Mucosa of descending colon (tissue), 3 donors: Measurements from ENCODE around the gene DCAF15. TPM values are rescaled to one million over a fixed set of nuclear protein-coding genes. Genes with fewer than 3 reads are reported as not detected.

ENCODE experiments used
- ATAC-seq: fragments of 200-7000 bp; cut with Tn5 transposase; one replicate; pipeline ENCODE4 v1.9.1; 2020; ENCODE audit warnings: mild to moderate bottlenecking, moderate library complexity
- DNase-seq, 3 donors: peaks; one replicate each; pipeline ENCODE4 v3.0.0-alpha.2; 2020
- H3K36me3 ChIP-seq: fragments of 200-600 bp; one replicate; pipeline ENCODE4 v1.8.0; 2021; ENCODE audit warnings: low read depth, mild to moderate bottlenecking
- H3K4me1 ChIP-seq: fragments of 200-600 bp; one replicate; pipeline ENCODE4 v1.8.0; 2021; ENCODE audit warnings: low read depth, mild to moderate bottlenecking
- H3K4me3 ChIP-seq: fragments of 200-600 bp; one replicate; pipeline ENCODE4 v1.8.0; 2021; ENCODE audit warnings: mild to moderate bottlenecking
- H3K9me3 ChIP-seq: fragments of 200-600 bp; one replicate; pipeline ENCODE4 v1.8.0; 2021; ENCODE audit warnings: mild to moderate bottlenecking
- intact Hi-C, 2 donors: fragments of 100-400 bp; cut with DNase I in 1 of 2; cut with micrococcal nuclease in 1 of 2; formaldehyde crosslinking; loops; one replicate each; pipeline versions ENCODE4 v1.11.0 to v1.11.1; 2022; cut with DNase I, micrococcal nuclease
- total RNA-seq, 3 donors: library from RNA; stranded (reverse); fragmentation: NEBNext Ultra II Directional in 2 of 3; extraction: Animal tissue kit (Norgen Biotek cat#: 25700) in 2 of 3; gene quantifications; one replicate each; pipeline versions ENCODE4 v1.2.1 to v1.2.4, GENCODE V29; 2021 to 2023
- TF ChIP-seq, protein P1 (sequence below): fragments of 200-600 bp; IDR thresholded peaks from one replicate; pipeline ENCODE4 v1.8.0; 2022; ENCODE audit warnings: antibody characterized with exemption, mild to moderate bottlenecking
- donor health status: DM: no; HTN: no; CAD: no; lungs with moderate emphysema.
- donor health status: DM: no; HTN: no; CAD: no.
- donor health status: DM: no; HTN: yes; CAD: no.

Gene DCAF15
- total RNA-seq, 3 donors from 2014 or later = 26.4 to 35.2 (median 34.7) TPM

DNA sequence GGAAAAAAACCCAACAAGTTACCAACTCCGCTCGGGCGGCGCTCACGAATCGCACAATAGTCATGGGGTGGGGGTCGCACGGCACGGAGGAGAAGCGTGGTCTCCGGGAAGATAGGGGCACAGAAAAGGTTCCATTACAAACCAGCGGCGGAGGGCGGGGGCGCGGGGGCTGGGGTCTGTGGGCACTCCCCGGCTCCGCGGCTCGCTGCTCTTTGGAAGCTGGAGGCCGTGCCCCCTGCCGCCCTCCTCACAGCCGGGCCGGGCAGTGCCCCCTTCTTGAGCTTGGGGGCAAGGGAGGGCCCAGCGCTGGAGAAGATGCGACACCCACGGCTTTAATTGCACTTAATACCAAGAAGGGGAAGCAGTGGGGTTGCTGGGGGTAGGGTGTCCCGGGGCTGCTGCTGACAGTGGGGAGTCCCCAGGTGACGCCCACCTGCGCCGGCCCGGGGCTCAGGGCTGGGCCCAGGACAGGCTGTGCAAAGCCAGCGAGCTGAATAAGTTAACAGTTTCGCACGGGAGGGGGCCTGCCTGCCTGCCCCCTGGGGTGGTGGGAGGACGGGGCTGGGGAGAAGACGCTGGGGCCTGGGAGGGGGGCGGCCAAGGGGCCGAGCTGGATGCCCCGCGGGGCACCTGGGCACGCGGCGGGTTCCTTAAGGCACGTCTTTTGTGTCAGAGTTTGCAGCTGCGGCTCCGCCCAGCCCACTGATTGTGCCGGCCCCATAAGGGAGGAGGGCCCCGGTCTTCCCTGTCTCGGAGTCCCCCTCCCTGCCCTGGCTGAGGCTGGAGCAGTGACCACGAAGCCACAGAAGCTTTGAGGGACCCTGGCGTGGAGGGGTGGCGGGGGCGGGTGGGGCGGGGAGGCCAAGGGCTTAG, 9.8 kb downstream of the DCAF15 start:
- intact Hi-C loops = no loop called here
- TF ChIP-seq, protein P1, sequence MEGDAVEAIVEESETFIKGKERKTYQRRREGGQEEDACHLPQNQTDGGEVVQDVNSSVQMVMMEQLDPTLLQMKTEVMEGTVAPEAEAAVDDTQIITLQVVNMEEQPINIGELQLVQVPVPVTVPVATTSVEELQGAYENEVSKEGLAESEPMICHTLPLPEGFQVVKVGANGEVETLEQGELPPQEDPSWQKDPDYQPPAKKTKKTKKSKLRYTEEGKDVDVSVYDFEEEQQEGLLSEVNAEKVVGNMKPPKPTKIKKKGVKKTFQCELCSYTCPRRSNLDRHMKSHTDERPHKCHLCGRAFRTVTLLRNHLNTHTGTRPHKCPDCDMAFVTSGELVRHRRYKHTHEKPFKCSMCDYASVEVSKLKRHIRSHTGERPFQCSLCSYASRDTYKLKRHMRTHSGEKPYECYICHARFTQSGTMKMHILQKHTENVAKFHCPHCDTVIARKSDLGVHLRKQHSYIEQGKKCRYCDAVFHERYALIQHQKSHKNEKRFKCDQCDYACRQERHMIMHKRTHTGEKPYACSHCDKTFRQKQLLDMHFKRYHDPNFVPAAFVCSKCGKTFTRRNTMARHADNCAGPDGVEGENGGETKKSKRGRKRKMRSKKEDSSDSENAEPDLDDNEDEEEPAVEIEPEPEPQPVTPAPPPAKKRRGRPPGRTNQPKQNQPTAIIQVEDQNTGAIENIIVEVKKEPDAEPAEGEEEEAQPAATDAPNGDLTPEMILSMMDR = no peak
- ATAC-seq (peak; percentile 4), DNase-seq (peak in 1 of 3 donors; percentile 46)
- no peaks in the 10 kb centered on the region for H3K4me1 ChIP-seq
- no peaks in the 10 kb centered on the region for H3K9me3 ChIP-seq
- no peak overlapping the region for H3K4me3 ChIP-seq
- H3K36me3 ChIP-seq = no peaks in the 10 kb centered on the region

DNA sequence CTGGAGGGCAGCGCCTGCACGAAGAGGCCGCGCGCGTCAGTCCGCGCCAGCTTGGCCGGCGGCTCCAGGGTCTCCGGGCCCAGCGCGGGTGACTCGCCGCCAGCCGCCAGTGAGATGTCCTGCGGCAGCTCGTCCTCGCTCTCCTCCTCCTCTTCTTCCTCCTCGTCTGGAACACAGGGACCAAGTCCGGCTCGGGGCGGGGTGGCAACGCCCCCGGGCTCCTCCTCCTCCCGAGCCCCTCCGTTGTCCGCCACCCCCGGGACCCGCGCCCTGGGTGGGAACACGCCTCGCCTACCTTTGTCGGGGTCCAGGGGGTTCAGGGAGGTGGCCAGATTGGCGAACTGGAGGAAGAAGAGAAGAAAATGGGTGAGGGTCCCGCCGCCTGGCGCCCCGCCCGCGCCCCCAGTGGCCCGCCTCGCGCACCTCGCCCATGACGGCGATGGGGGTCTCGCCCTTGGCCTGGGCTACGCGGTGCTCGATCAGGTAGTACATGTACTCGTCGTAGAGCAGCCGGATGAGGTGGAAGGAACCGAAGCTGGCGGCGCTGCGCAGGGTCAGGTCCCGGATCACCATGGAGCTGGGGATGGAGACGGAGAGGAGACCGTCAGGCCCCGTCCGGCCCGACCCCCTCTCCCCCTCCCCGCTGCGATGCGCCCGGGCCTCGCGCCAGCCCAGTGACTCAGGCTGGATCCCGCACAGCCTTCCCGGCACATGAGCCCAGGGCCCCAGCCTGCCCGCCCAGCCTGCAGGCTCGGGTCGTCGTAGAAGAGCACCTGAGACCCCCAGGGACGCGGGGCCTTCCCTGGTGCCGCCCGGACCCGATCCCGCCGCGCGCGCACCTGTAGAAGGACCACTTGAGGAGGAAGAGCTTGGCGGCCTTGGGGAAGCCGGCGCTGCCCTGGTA, 10.6 kb downstream of the DCAF15 start:
- ATAC-seq (peak; percentile 6), DNase-seq (peak in 1 of 3 donors; percentile 55)
- Histone ChIP-seq H3K4me1 (no peaks in the 10 kb centered on the region), H3K4me3 (no peak overlapping the region), H3K9me3 (no peaks in the 10 kb centered on the region), H3K36me3 (peaks cover 2% of the 10 kb centered on the region)
- TF ChIP-seq, protein P1 = no peak
- intact Hi-C loops = no loop called here

DNA sequence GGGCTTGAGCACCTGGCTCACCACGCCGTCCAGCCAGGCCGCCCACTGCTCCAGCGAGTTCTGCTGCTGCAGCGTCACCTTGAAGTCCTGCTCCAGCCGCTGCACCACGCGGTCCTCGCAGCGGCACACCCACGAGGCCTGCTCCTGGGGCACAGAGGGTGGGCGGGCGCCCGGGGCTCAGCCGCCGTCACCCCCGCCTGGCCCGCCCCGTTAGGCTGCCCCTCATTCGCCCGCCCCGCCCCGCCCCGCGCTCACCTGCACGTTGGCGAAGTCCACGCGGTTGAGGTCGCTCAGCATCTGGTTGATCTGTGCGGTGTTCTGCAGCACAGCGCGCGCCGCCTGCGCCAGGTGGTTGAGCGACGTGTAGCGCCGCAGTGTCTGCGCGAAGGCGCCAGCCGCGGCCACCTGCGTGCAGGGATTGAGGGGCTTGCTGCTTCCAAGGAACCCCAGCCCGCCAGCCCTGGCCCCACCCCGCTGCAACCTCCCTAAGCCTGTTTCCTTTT, 11.3 kb downstream of the DCAF15 start:
- H3K4me3 ChIP-seq = no peak overlapping the region
- peaks cover 3% of the 10 kb centered on the region for H3K36me3 ChIP-seq
- H3K9me3 ChIP-seq = no peaks in the 10 kb centered on the region
- TF ChIP-seq, protein P1 = no peak
- no peaks in the 10 kb centered on the region for H3K4me1 ChIP-seq
- DNase-seq = peak in 1 of 3 donors; percentile 46
- ATAC-seq = peak; percentile 2
- intact Hi-C loops = no loop called here

DNA sequence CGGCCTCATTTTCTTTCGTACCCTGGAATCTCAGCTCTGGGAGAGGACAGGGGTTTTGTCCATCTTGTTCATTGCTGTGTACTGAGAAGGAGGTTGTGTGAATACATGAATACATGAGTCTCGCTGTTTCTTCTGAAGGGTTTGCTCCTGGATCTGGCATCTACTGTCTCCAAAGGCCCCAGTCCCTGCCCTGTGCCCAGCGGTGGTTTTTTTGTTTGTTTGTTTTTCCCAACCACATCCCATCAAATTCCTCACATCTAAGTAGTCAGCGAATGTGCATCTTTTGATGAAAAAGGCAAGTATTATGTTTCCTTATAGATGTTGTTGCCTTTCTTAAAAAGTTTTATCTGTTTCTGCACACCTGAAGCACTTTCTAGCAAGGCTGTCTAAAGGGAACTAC, 12.5 kb downstream of the DCAF15 start:
- ATAC-seq (no peak), DNase-seq (no peak)
- TF ChIP-seq, protein P1 = no peak
- intact Hi-C loops = no loop called here
- H3K36me3 ChIP-seq = peaks cover 3% of the 10 kb centered on the region
- no peaks in the 10 kb centered on the region for H3K9me3 ChIP-seq
- no peak overlapping the region for H3K4me3 ChIP-seq
- H3K4me1 ChIP-seq = no peaks in the 10 kb centered on the region

DNA sequence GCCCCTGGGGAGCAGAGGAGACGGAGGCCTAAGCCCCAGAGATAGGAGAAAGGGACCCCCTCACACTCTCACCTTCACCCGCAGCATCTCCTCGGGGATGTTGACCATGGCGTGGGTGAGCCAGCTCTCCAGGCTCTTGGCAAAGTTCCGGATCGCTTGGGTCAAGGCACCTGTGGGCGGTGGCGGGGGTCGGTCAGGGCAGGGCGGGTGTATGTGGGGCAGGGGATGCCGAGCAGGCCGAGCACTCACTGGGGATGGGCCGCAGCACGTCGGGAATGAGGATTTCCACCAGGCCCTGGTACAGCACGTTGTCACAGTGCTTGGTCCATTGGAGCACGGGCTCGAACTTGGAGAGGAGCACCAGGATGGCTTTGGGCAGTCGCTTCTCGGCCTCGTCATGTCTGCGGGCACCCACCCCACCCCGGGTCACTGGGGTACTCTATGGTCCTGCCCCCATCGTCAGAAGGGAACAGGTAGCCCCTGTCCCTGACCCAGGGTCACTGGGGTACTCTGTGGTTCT, 13.1 kb downstream of the DCAF15 start:
- intact Hi-C loops = no loop called here
- Histone ChIP-seq H3K36me3 (peaks cover 3% of the 10 kb centered on the region), H3K4me1 (no peaks in the 10 kb centered on the region), H3K9me3 (no peaks in the 10 kb centered on the region), H3K4me3 (no peak overlapping the region)
- TF ChIP-seq, protein P1 = no peak
- DNase-seq (no peak), ATAC-seq (no peak)
